ENCODE data around the gene IQCK.

IQCK gene

GRCh38 chr16:19718624-19718965, 524 bp downstream of the IQCK start:
- DNase-seq (ENCODE audit: low spot score) = no peak

GRCh38 chr16:19722269-19722952, 4.3 kb downstream of the IQCK start:
- no peak for DNase-seq (ENCODE audit: low spot score)

- DNase-seq (ENCODE audit: low spot score) = no peak
These were observed 4.9 kb downstream of the IQCK start for GRCh38 chr16:19722981-19723380.

GRCh38 chr16:19728636-19728965, 10.5 kb downstream of the IQCK start:
- no peak for DNase-seq (ENCODE audit: low spot score)

GRCh38 chr16:19733551-19733950, 15.5 kb downstream of the IQCK start:
- DNase-seq (ENCODE audit: low spot score) = no peak

GRCh38 chr16:19735074-19735867, 17.2 kb downstream of the IQCK start:
- no peak for DNase-seq (ENCODE audit: low spot score)

- peak; percentile 31 for DNase-seq (ENCODE audit: low spot score)
These were observed 19.4 kb downstream of the IQCK start for GRCh38 chr16:19737306-19738038.

- DNase-seq (ENCODE audit: low spot score) = no peak
These were observed 23.3 kb downstream of the IQCK start for GRCh38 chr16:19741354-19741753.

GRCh38 chr16:19743816-19744159, 25.7 kb downstream of the IQCK start:
- no peak for DNase-seq (ENCODE audit: low spot score)

- no peak for DNase-seq (ENCODE audit: low spot score)
These were observed 26.6 kb downstream of the IQCK start for GRCh38 chr16:19744670-19745069.

GRCh38 chr16:19745286-19746010, 27.4 kb downstream of the IQCK start:
- peak; percentile 32 for DNase-seq (ENCODE audit: low spot score)

- no peak for DNase-seq (ENCODE audit: low spot score)
These were observed 28.5 kb downstream of the IQCK start for GRCh38 chr16:19746561-19746960.

GRCh38 chr16:19748389-19749168, 30.5 kb downstream of the IQCK start:
- no peak for DNase-seq (ENCODE audit: low spot score)

- DNase-seq (ENCODE audit: low spot score) = no peak
These were observed 31.6 kb downstream of the IQCK start for GRCh38 chr16:19749571-19750080.

GRCh38 chr16:19751478-19752385, 33.7 kb downstream of the IQCK start:
- no peak for DNase-seq (ENCODE audit: low spot score)

- no peak for DNase-seq (ENCODE audit: low spot score)
These were observed 36.0 kb downstream of the IQCK start for GRCh38 chr16:19753815-19754643.

GRCh38 chr16:19754644-19755036, 36.6 kb downstream of the IQCK start:
- no peak for DNase-seq (ENCODE audit: low spot score)

GRCh38 chr16:19755268-19755667, 37.2 kb downstream of the IQCK start:
- no peak for DNase-seq (ENCODE audit: low spot score)

- DNase-seq (ENCODE audit: low spot score) = no peak
These were observed 39.0 kb downstream of the IQCK start for GRCh38 chr16:19757026-19757425.

Data from Ammon's horn (tissue), 1 donor.